ENCODE data around the gene DNAJC25. TPM values are rescaled to one million over a fixed set of nuclear protein-coding genes. Genes with fewer than 3 reads are reported as not detected.
A peak's percentile ranks its signal among the peaks of the same experiment; 100 is the strongest.

DNAJC25 gene
- total RNA-seq, 2 donors from 2014 or later = 5.3 to 8.7 TPM

DNA sequence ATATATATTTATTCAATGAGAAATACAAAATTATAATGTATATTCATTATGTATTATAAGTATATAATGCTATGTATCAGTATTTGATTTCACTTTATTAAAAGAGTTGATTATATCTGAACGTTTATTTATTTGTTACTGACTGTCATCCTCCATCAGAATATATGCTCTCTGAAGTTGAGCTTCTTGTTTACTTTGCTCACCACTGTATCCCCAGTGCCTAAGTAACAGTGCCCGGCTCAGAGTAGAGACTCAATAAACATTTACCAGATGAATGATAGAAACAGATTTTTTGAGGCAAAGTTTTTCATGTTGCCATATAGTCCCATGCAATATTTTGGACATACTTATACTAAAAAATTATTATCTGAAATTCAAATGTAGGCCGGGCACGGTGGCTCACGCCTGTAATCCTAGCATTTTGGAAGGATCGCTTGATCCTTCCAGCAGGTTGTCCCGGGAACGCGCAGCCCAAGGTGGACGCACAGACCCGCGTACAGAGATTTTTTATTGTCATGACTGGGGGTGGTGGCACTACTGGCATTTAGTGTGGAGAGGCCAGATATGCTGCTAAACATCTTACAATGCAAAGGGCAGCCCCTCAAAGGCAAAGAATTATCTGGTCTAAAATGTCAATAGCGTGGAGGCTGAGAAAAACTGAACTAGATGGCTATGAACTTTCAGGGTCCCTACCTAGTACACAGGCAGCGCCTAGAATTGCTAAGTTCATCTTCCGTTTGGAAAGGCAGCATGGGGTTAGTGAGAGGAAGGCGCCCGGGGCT is 761 bp upstream of the DNAJC25 start:
- Histone ChIP-seq H3K27me3 (no peaks in the 10 kb centered on the region), H3K27ac (peak overlapping the region; percentile 37 to 46), H3K9me3 (no peaks in the 10 kb centered on the region), H3K36me3 (no peaks in the 10 kb centered on the region), H3K4me1 (peaks cover 0 to 29% of the 10 kb centered on the region in 2 donors), H3K4me3 (peak overlapping the region; percentile 69 to 84)
- no peak for DNase-seq (ENCODE audit: low spot score)
- TF ChIP-seq, protein P1, sequence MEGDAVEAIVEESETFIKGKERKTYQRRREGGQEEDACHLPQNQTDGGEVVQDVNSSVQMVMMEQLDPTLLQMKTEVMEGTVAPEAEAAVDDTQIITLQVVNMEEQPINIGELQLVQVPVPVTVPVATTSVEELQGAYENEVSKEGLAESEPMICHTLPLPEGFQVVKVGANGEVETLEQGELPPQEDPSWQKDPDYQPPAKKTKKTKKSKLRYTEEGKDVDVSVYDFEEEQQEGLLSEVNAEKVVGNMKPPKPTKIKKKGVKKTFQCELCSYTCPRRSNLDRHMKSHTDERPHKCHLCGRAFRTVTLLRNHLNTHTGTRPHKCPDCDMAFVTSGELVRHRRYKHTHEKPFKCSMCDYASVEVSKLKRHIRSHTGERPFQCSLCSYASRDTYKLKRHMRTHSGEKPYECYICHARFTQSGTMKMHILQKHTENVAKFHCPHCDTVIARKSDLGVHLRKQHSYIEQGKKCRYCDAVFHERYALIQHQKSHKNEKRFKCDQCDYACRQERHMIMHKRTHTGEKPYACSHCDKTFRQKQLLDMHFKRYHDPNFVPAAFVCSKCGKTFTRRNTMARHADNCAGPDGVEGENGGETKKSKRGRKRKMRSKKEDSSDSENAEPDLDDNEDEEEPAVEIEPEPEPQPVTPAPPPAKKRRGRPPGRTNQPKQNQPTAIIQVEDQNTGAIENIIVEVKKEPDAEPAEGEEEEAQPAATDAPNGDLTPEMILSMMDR (IDR thresholded peaks at IDR 0.05) = no peak

DNA sequence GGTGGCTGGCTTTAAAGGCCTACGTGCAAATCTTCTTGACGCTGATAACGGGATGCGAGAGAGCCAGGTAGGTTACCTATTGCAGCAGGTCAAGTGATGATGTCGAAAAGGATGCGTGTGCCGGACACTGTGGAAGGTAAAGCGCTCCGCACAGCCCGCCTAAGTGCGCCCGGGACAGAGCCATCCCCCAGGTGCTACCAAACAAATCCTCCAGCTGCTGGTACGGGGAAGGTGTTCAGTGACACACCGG is 245 bp upstream of the DNAJC25 start:
- Histone ChIP-seq H3K9me3 (no peaks in the 10 kb centered on the region), H3K27me3 (no peaks in the 10 kb centered on the region), H3K4me3 (peak overlapping the region; percentile 69 to 84), H3K4me1 (peaks cover 0 to 32% of the 10 kb centered on the region in 2 donors), H3K36me3 (no peaks in the 10 kb centered on the region), H3K27ac (peak overlapping the region; percentile 37 to 46)
- no peak for DNase-seq (ENCODE audit: low spot score)
- TF ChIP-seq, protein P1 (IDR thresholded peaks at IDR 0.05) = no peak

DNA sequence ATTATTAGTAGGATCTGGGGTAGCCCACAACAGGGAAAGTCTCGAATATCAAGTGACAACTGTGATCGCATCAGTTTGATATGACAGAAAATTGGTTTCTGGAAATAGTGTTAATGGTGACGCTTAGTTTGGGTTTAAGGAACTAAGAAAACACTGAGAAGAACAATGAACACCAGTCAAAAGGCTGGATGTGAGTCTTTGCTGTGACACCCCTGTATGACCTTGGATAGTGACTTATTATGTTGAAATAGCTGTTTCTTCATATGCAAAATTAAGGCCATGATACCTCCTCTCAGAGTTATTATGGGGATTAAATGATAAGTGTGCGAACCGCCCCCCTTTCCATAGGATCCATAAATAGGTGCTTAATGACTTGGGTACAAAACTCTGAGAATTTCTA is 926 bp downstream of the DNAJC25 start:
- peak overlapping the region; percentile 86 to 88 for H3K27ac ChIP-seq
- TF ChIP-seq, protein P1 (IDR thresholded peaks at IDR 0.05) = no peak
- no peaks in the 10 kb centered on the region for H3K36me3 ChIP-seq
- no peaks in the 10 kb centered on the region for H3K9me3 ChIP-seq
- H3K4me1 ChIP-seq = peaks cover 0 to 34% of the 10 kb centered on the region in 2 donors
- H3K4me3 ChIP-seq = peak overlapping the region; percentile 69 to 84
- H3K27me3 ChIP-seq = no peaks in the 10 kb centered on the region
- no peak for DNase-seq (ENCODE audit: low spot score)

DNA sequence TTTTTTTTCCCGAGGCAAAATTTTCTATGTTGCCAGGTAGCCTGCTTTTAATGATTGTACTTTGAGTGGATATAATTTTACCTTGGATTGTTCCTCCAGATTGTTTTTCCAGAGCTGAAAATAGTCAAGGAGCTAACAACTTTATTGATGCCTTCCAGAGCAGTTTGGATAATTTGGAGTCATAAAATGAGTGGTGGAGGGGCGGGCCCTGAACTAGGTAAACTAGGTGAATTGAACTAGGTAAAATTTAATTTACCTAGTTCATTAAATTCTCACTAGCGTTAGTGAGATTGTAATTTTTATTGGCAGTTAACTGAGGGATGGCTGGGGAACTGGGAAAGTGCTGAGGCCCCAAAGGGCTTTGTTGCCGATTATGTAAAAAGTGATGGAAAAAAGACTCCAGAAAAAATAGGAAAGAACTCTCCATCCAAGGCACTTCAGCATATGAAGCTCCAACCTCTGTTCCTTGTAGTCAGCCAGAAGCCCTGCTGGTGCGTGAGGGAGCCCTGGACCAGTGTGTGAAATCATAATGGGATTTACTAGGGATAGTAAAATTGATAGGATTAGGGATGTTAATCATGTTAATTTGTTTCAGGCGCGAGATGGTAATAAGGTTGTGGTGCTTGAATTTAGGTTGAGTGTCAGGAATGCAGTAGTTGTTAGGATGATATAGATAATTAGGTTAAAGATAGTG is 1.7 kb downstream of the DNAJC25 start:
- no peaks in the 10 kb centered on the region for H3K27me3 ChIP-seq

DNA sequence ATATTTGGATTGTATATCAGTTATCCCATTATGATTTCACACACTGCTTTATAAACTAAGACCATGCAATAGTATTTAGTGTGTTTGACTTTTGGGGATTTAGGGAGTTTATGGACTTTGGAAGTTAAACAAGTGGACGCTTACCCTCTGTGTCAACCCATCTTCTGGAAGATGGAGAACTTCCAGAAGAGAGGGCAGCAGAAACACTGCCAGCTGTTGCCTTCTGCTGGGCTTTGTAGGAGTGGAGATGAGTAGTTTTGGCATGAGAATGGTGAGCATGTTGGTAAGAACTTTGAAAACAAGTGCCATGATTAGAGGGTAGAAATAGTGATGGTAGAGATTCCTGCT is 2.2 kb downstream of the DNAJC25 start:
- no peak overlapping the region for H3K4me3 ChIP-seq
- TF ChIP-seq, protein P1 (IDR thresholded peaks at IDR 0.05) = no peak
- H3K27ac ChIP-seq = no peak overlapping the region
- no peak for DNase-seq (ENCODE audit: low spot score)
- no peaks in the 10 kb centered on the region for H3K36me3 ChIP-seq
- H3K4me1 ChIP-seq = peaks cover 0 to 34% of the 10 kb centered on the region in 2 donors
- H3K9me3 ChIP-seq = no peaks in the 10 kb centered on the region
- H3K27me3 ChIP-seq = no peaks in the 10 kb centered on the region

More for the DNA sequence above, 1.7 kb downstream of the DNAJC25 start:
- no peak overlapping the region for H3K27ac ChIP-seq
- no peak for DNase-seq (ENCODE audit: low spot score)
- no peaks in the 10 kb centered on the region for H3K36me3 ChIP-seq
- no peak overlapping the region for H3K4me3 ChIP-seq
- no peaks in the 10 kb centered on the region for H3K9me3 ChIP-seq
- TF ChIP-seq, protein P1 (IDR thresholded peaks at IDR 0.05) = no peak
- H3K4me1 ChIP-seq = peaks cover 0 to 34% of the 10 kb centered on the region in 2 donors

All from right atrium auricular region (tissue), 2 donors.